HUES48 (cell line): Measurements from ENCODE around the gene PGM5.

Experiments
- H3K27ac ChIP-seq: one replicate; pipeline ENCODE4 v1.7.0; 2013; ENCODE audit warnings: low read depth, low read length, inconsistent platforms
- H3K27me3 ChIP-seq: 2 replicates; pipeline ENCODE4 v1.6.1; 2013; ENCODE audit warnings: mild to moderate bottlenecking, low read length; ENCODE audit not compliant: control insufficient read depth, insufficient read depth
- H3K36me3 ChIP-seq: 2 replicates; pipeline ENCODE4 v1.6.1; 2013; ENCODE audit warnings: low read length; ENCODE audit not compliant: control insufficient read depth, insufficient read depth
- H3K4me1 ChIP-seq: 2 replicates; pipeline ENCODE4 v1.6.1; 2013; ENCODE audit warnings: mild to moderate bottlenecking, low read length; ENCODE audit not compliant: control insufficient read depth, insufficient read depth
- H3K4me3 ChIP-seq: 2 replicates; pipeline ENCODE4 v1.5.1; 2013; ENCODE audit warnings: mild to moderate bottlenecking, low read depth, low read length
- H3K9ac ChIP-seq: 2 replicates; pipeline ENCODE4 v1.6.1; 2013; ENCODE audit warnings: mild to moderate bottlenecking, low read depth, low read length, moderate library complexity
- H3K9me3 ChIP-seq: 2 replicates; pipeline ENCODE4 v1.6.1; 2013; ENCODE audit warnings: low read length; ENCODE audit not compliant: control insufficient read depth, insufficient read depth

Gene PGM5

DNA sequence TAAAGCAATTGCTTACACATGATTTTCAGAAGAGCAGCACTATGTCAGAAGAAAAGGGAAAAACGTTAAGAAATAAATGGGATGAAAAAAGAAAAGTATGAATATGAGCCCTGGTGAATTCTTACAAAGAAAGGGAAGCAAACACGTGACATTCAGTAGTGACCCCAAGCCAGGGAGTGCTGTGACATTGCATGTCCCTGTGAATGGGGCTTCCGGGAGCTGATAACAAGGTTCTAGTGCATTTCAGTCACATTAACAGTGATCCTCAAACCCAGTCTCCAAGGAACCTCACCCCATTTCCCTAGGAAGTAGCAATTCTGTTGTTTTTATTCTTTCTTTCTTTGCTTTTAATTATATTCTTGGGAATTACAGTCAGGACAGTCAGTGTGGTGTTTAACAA, 157.0 kb downstream of the PGM5 start:
- Histone ChIP-seq H3K4me1 (no peaks in the 10 kb centered on the region), H3K27ac (no peak overlapping the region), H3K4me3 (no peak overlapping the region), H3K36me3 (no peaks in the 10 kb centered on the region), H3K27me3 (peaks cover 98% of the 10 kb centered on the region), H3K9me3 (no peaks in the 10 kb centered on the region; the same call in 1 of the 2 replicates), H3K9ac (no peak overlapping the region)

DNA sequence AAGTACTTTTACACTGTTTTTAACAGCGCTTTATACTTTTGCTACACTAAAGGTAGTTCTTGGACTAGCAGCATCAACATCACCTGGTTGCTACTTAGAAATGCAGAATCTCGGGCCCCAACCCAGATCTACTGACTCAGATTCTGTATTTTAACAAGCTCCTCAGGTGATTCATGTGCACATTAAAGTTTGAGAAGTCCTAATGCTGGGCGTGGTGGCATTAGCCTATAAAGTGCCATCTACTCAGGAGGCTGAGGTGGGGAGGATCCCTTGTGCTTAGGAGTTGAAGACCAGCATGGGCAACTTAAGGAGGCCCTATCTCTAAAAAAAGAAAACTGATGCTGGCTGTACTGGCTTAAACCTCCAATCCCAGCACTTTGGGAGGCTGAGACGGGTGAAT, 157.6 kb downstream of the PGM5 start:
- H3K27ac ChIP-seq = no peak overlapping the region
- peaks cover 98% of the 10 kb centered on the region for H3K27me3 ChIP-seq

DNA sequence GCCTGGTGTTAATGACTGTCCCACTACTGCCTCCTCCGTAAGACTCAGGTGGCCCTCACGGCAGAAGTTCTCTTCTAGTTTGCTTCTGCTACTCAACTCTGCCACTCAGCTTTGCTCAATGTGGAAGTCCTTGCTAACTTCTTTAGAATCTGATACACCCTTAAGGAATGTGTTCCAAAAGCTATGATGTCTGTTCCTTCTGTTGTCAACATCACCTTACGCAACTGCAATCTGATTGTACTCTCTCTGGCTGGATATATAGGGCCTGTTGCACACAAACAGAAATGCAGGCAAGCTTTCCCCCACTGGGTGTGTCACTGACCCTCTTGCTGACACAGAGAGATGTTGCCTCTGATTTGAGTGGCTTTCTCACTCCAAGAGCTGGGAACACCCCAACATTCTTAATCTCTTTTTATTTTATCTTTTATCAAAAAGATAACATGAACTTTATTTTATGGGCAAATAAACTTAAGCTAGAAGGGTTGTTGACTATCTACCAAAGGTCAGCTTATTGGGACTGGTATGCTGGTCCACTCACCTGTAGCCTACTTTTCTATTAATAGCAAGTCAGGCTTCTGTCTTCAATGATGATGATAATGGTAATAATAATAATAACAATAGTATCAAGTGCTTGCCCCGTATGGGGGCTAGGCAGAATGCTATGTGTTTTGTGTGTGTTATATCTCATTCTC, 159.1 kb downstream of the PGM5 start:
- Histone ChIP-seq H3K27me3 (peaks cover 88% of the 10 kb centered on the region), H3K27ac (no peak overlapping the region), H3K36me3 (no peaks in the 10 kb centered on the region), H3K9me3 (no peaks in the 10 kb centered on the region; the same call in 1 of the 2 replicates), H3K4me1 (no peaks in the 10 kb centered on the region), H3K9ac (no peak overlapping the region), H3K4me3 (no peak overlapping the region)

More for the DNA sequence above, 157.6 kb downstream of the PGM5 start:
- Histone ChIP-seq H3K4me1 (no peaks in the 10 kb centered on the region), H3K9ac (no peak overlapping the region), H3K4me3 (no peak overlapping the region), H3K36me3 (no peaks in the 10 kb centered on the region), H3K9me3 (no peaks in the 10 kb centered on the region; the same call in 1 of the 2 replicates)

DNA sequence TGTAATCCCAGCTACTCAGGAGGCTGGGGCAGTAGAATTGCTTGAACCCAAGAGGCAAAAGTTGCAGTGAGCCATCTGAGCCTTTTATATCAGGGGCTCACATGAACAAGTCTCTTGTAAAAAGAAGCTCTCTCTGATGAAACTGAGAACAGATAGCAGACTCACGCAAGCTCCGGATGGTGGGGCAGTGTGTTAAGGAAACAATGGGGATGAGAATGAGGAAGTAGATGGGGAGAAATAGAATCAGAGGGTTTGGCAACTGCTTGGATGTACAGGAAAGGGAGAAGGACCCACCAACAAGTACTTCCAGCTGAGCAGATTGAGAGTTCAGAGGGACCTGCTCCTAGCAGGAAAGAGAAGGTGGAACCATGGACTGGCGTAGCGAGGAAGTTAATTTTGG, 165.7 kb downstream of the PGM5 start:
- no peak overlapping the region for H3K4me3 ChIP-seq

DNA sequence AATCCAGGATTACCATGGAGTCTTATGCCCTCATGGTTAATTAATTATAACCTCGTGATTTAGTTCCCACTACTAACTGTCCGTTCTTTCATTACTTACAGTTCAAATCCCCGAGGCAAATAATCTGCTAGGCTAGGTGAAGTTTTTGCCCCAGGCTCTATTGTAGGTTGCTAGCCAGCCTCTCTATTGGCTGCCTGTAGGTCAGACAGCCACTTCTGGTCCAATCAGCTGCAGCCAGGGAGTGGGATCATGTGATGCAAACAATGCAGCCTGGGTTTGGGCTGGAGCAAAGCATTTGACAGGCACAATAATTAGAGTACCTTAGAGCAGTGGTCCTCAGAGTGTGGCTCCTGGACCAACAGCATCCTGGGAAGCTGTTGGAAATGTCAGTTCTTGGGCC, 166.5 kb downstream of the PGM5 start:
- Histone ChIP-seq H3K4me3 (no peak overlapping the region), H3K9ac (no peak overlapping the region), H3K36me3 (no peaks in the 10 kb centered on the region), H3K27ac (no peak overlapping the region), H3K27me3 (peaks cover 76% of the 10 kb centered on the region), H3K9me3 (no peaks in the 10 kb centered on the region; the same call in 1 of the 2 replicates), H3K4me1 (no peaks in the 10 kb centered on the region)

More for the DNA sequence above, 165.7 kb downstream of the PGM5 start:
- no peaks in the 10 kb centered on the region for H3K4me1 ChIP-seq
- no peak overlapping the region for H3K27ac ChIP-seq
- H3K36me3 ChIP-seq = no peaks in the 10 kb centered on the region
- no peak overlapping the region for H3K9ac ChIP-seq
- no peaks in the 10 kb centered on the region; the same call in 1 of the 2 replicates for H3K9me3 ChIP-seq
- peaks cover 76% of the 10 kb centered on the region for H3K27me3 ChIP-seq

DNA sequence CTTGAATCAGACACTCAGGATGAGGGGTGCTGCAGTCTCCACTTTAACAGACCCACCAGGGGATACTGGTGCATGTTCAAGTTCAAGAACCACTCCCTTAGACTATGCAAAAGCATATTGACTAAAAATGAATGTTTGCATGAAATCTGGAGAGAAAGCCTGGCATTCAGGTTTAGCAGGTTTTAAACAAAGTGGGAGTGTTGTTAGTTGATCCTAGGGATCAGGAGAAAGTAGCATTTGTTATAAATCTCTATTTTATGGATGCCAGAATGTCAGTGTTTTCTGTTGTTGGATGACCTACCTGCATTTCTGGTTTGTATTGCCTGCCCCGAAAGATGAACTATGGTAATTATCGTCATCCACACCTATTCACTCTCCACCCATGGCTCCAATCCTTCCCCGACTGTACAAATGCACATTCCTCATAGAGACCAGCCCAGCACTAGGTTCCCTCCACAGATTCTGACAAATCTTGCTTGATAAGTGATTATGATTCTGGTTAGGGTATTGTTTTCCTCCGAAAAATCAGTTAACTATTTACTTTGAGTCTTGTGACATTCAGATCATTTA, 167.0 kb downstream of the PGM5 start:
- H3K27me3 ChIP-seq = peaks cover 76% of the 10 kb centered on the region
- H3K36me3 ChIP-seq = no peaks in the 10 kb centered on the region
- no peak overlapping the region for H3K9ac ChIP-seq
- no peaks in the 10 kb centered on the region for H3K4me1 ChIP-seq
- no peak overlapping the region for H3K4me3 ChIP-seq
- no peak overlapping the region for H3K27ac ChIP-seq
- H3K9me3 ChIP-seq = no peaks in the 10 kb centered on the region

DNA sequence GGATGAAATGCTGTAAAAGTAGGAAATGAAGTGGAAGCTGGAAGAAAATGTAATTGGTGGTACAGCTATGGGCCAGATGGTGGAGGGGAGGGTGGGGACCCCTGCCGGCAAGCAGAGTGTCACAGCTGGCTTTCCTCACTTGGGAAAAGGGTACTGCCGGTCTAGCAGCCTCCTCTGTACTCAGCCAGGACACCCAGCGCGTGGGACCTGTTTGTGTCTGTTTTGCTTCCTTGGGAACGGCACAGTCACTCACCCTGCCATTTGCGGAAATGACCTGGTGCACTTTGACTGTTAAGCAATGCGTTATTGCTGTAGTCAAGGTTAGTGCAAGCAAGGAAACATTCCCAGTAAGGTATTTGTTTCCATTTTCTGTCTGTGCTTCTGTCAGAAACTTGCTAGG, 174.2 kb downstream of the PGM5 start:
- Histone ChIP-seq H3K27me3 (peaks cover 88% of the 10 kb centered on the region), H3K27ac (no peak overlapping the region), H3K4me3 (no peak overlapping the region), H3K9me3 (no peaks in the 10 kb centered on the region), H3K9ac (no peak overlapping the region), H3K36me3 (no peaks in the 10 kb centered on the region), H3K4me1 (no peaks in the 10 kb centered on the region)

DNA sequence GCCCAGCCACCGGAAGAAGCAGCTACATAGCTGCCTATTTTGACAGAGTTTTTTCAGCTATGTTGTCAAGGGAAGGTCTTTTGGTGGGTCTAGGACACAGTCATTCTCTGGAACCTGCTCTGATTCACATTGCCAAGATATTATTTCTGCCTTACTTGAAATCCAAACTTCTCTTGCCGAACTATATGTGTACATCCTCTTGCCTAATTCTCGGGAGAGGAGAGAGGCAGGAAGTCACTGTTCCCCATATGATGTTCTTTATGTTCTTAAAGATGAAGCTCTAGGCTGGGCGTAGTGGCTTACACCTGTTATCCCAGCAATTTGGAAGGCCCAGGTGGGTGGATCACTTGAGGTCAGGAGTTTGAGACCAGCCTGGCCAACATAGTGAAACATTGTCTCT, 175.7 kb downstream of the PGM5 start:
- Histone ChIP-seq H3K4me1 (no peaks in the 10 kb centered on the region), H3K4me3 (no peak overlapping the region), H3K27ac (no peak overlapping the region), H3K36me3 (no peaks in the 10 kb centered on the region), H3K9me3 (no peaks in the 10 kb centered on the region), H3K9ac (no peak overlapping the region), H3K27me3 (peaks cover 85% of the 10 kb centered on the region)

DNA sequence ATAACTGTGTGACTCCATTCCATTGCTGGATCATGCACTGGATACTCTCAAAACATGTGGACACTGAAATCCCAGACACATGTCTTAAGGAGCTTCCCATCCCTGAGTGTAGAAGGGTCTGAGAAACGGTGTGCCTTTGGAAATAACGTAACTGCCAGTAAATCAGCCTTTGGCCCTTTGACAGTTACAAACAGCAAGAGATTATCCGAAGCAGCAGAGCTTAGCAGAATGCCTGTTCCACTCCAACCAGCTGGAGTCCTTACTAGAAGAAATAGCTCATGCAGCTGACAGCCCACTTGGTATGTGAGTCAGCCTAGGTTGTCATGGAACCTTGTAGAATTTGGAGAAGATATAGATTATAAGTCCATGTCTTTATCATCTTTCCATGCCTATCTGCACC, 177.3 kb downstream of the PGM5 start:
- H3K27me3 ChIP-seq = peaks cover 84% of the 10 kb centered on the region
- no peak overlapping the region for H3K9ac ChIP-seq
- no peaks in the 10 kb centered on the region for H3K4me1 ChIP-seq
- no peak overlapping the region for H3K4me3 ChIP-seq
- H3K36me3 ChIP-seq = no peaks in the 10 kb centered on the region
- H3K9me3 ChIP-seq = no peaks in the 10 kb centered on the region
- H3K27ac ChIP-seq = no peak overlapping the region

DNA sequence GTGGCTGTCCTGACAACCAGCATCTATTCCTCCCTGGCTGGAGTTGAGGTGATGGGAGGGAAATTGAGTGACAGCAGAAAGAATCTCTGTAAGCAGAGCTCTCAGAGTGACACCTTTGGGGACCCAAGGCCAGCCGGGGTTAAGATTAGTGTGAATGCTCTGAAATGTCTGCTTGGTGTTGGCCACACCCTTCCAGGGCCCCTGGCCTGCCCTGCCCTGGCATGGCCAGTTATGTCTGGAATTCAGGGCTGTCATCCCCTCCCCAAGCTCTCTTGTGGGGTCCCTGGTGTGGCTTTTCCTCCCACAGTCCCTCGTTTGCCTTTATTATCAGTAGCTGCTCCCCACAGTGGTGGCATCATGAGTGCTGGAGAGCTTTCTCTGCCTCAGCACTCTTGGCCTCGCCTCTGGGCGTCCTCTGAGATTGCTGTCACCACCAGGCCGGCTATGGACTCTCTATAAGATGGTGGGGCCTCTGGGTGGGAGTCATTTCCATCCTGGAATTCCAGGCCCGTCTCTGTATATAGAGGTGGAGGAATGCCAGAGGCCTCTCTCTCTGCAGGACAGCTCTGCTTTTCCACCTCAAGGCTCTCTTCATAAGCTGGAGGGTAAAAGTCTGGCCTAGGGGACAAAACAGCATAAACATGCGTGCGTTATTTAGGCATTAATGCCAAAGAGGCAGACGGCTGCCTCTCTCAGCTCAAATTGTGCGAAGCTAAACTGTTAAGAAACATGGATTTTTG, 180.6 kb downstream of the PGM5 start:
- no peak overlapping the region for H3K4me3 ChIP-seq
- no peaks in the 10 kb centered on the region for H3K9me3 ChIP-seq
- H3K9ac ChIP-seq = no peak overlapping the region
- no peaks in the 10 kb centered on the region for H3K4me1 ChIP-seq
- no peak overlapping the region for H3K27ac ChIP-seq
- no peaks in the 10 kb centered on the region for H3K36me3 ChIP-seq
- H3K27me3 ChIP-seq = peaks cover 79% of the 10 kb centered on the region

DNA sequence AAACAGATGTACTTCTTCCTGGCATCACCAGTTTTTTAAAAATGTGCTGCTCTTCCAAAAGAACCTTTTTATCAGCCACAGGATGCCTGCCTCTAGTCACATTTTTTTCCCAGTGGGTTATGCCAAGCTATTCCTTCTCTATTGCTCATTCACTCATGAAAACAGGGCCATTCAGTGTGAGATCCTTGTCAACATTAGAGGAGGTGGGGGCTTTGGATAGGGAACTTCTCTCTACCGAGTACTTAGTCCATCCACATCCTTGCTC, 181.1 kb downstream of the PGM5 start:
- Histone ChIP-seq H3K9me3 (no peaks in the 10 kb centered on the region), H3K9ac (no peak overlapping the region), H3K27ac (no peak overlapping the region), H3K4me1 (no peaks in the 10 kb centered on the region), H3K27me3 (peaks cover 80% of the 10 kb centered on the region), H3K36me3 (no peaks in the 10 kb centered on the region), H3K4me3 (no peak overlapping the region)
